Testis (tissue), 2 donors: ENCODE measurements around the gene PDE6G.

Source experiments
- CTCF ChIP-seq, 3 experiments: fragments of 450-650 bp in 2 of 3; fragments of 200-600 bp in 1 of 3; sonication (generic) in 1 of 3; IDR thresholded peaks; one replicate each; pipeline ENCODE4 v1.5.1; 2016 to 2019; ENCODE audit warnings: antibody characterized with exemption in 3 of 3, mild to moderate bottlenecking in 2 of 3, moderate library complexity in 1 of 3
- POLR2A ChIP-seq: fragments of 450-650 bp; IDR thresholded peaks from one replicate; pipeline ENCODE4 v1.6.1; 2017; ENCODE audit warnings: antibody characterized with exemption, mild to moderate bottlenecking, moderate library complexity

- TF ChIP-seq CTCF (IDR thresholded peaks at IDR 0.05), result no peak
- no peak for TF ChIP-seq POLR2A
Observed at GRCh38 chr17:81682565-81683207, 26.3 kb upstream of the PDE6G start.
